NCI-H2227 (cell line): ENCODE measurements around the gene UBR4.

Experiments used
- DNase-seq: peaks from one replicate; lab custom pipeline; 2025; ENCODE audit not compliant: unreplicated experiment; lab: John Stamatoyannopoulos, UW

Gene UBR4

GRCh38 chr1:19057784-19058475, 152.1 kb downstream of the UBR4 start:
- no peak for DNase-seq

- no peak for DNase-seq
Measured at GRCh38 chr1:19057182-19057779, 152.8 kb downstream of the UBR4 start.

- peak; percentile 25 for DNase-seq
Measured at GRCh38 chr1:19055701-19056100, 154.4 kb downstream of the UBR4 start.

- DNase-seq: no peak
Measured at GRCh38 chr1:19055001-19055400, 155.1 kb downstream of the UBR4 start.

GRCh38 chr1:19054216-19054615, 155.8 kb downstream of the UBR4 start:
- no peak for DNase-seq

- DNase-seq: no peak
Measured at GRCh38 chr1:19053486-19053885, 156.6 kb downstream of the UBR4 start.

GRCh38 chr1:19049798-19050197, 160.3 kb downstream of the UBR4 start:
- DNase-seq: no peak

GRCh38 chr1:19049128-19049768, 160.8 kb downstream of the UBR4 start:
- no peak for DNase-seq

GRCh38 chr1:19046972-19047731, 162.9 kb downstream of the UBR4 start:
- no peak for DNase-seq

- DNase-seq: no peak
Measured at GRCh38 chr1:19045898-19046880, 163.9 kb downstream of the UBR4 start.

- DNase-seq: no peak
Measured at GRCh38 chr1:19044975-19045831, 164.9 kb downstream of the UBR4 start.

GRCh38 chr1:19044471-19044870, 165.6 kb downstream of the UBR4 start:
- DNase-seq: no peak

GRCh38 chr1:19043579-19044443, 166.3 kb downstream of the UBR4 start:
- DNase-seq: no peak

GRCh38 chr1:19042675-19043578, 167.1 kb downstream of the UBR4 start:
- DNase-seq: no peak

GRCh38 chr1:19040010-19040680, 169.9 kb downstream of the UBR4 start:
- DNase-seq: no peak

GRCh38 chr1:19038732-19039131, 171.3 kb downstream of the UBR4 start:
- DNase-seq: no peak

- DNase-seq: no peak
Measured at GRCh38 chr1:19038096-19038495, 172.0 kb downstream of the UBR4 start.
